ENCODE data around the gene CSNK2B. TPM values are rescaled to one million over a fixed set of nuclear protein-coding genes. Genes with fewer than 3 reads are reported as not detected.

Gene CSNK2B
- total RNA-seq, 2 donors from 2014 or later = 208 to 209 TPM

Other genes with a start within 250 kb of the CSNK2B start
- 10 to 100 TPM; 18.7 to 22.3 TPM for gene MICB, start 167.9 kb upstream of the CSNK2B start, total RNA-seq
- gene MCCD1, start 137.1 kb upstream of the CSNK2B start, total RNA-seq = not detected
- gene DDX39B, start 124.1 kb upstream of the CSNK2B start, total RNA-seq = 100 to 1,000 TPM; 567 to 644 TPM
- gene ATP6V1G2, start 119.5 kb upstream of the CSNK2B start, total RNA-seq = 1 to 10 TPM; 4.1 to 5.6 TPM
- gene NFKBIL1, start 118.5 kb upstream of the CSNK2B start, total RNA-seq = 10 to 100 TPM; 28.0 to 36.6 TPM
- gene LTA, start 93.8 kb upstream of the CSNK2B start, total RNA-seq = 100 to 1,000 TPM in 1 of 2 donors, 10 to 100 TPM in 1; 77.2 to 110 TPM
- 10 to 100 TPM; 30.7 to 57.8 TPM for gene TNF, start 90.5 kb upstream of the CSNK2B start, total RNA-seq
- gene LTB, start 83.7 kb upstream of the CSNK2B start, total RNA-seq = 10 to 100 TPM; 43.4 to 61.8 TPM
- 10 to 100 TPM; 24.6 to 27.0 TPM for gene LST1, start 79.8 kb upstream of the CSNK2B start, total RNA-seq
- gene NCR3, start 73.1 kb upstream of the CSNK2B start, total RNA-seq = 10 to 100 TPM; 15.0 to 24.7 TPM
- gene AIF1, start 50.8 kb upstream of the CSNK2B start, total RNA-seq = 10 to 100 TPM; 68.7 to 98.1 TPM
- gene PRRC2A, start 45.4 kb upstream of the CSNK2B start, total RNA-seq = 100 to 1,000 TPM; 260 to 285 TPM
- 100 to 1,000 TPM; 265 to 272 TPM for gene BAG6, start 13.4 kb upstream of the CSNK2B start, total RNA-seq
- gene APOM, start 10.2 kb upstream of the CSNK2B start, total RNA-seq = 1 to 10 TPM; 5.0 to 6.0 TPM
- 10 to 100 TPM; 21.1 to 22.5 TPM for gene C6orf47, start 5.3 kb upstream of the CSNK2B start, total RNA-seq
- gene GPANK1, start 1.1 kb upstream of the CSNK2B start, total RNA-seq = 10 to 100 TPM; 30.3 to 37.7 TPM
- gene LY6G5B, start 3.9 kb downstream of the CSNK2B start, total RNA-seq = 10 to 100 TPM; 21.3 to 26.9 TPM
- 1 to 10 TPM; 2.3 to 6.9 TPM for gene LY6G5C, start 15.0 kb downstream of the CSNK2B start, total RNA-seq
- 10 to 100 TPM; 48.9 TPM for gene ABHD16A, start 37.2 kb downstream of the CSNK2B start, total RNA-seq
- gene LY6G6F, start 40.8 kb downstream of the CSNK2B start, total RNA-seq = not detected
- not detected for gene LY6G6D, start 49.3 kb downstream of the CSNK2B start, total RNA-seq
- under 1 TPM; 0.25 to 0.67 TPM for gene LY6G6C, start 55.7 kb downstream of the CSNK2B start, total RNA-seq
- gene MPIG6B, start 57.3 kb downstream of the CSNK2B start, total RNA-seq = under 1 TPM in 1 of 2 donors, not detected in 1; 0.10 TPM
- gene DDAH2, start 63.2 kb downstream of the CSNK2B start, total RNA-seq = 10 to 100 TPM; 19.0 to 19.6 TPM
- gene CLIC1, start 70.5 kb downstream of the CSNK2B start, total RNA-seq = 100 to 1,000 TPM; 253 to 318 TPM
- 10 to 100 TPM; 84.9 to 98.4 TPM for gene MSH5, start 73.9 kb downstream of the CSNK2B start, total RNA-seq
- 10 to 100 TPM; 15.7 to 18.0 TPM for gene SAPCD1, start 96.6 kb downstream of the CSNK2B start, total RNA-seq
- gene VWA7, start 111.2 kb downstream of the CSNK2B start, total RNA-seq = 1 to 10 TPM; 3.3 to 3.4 TPM
- gene VARS1, start 129.7 kb downstream of the CSNK2B start, total RNA-seq = 100 to 1,000 TPM in 1 of 2 donors, 10 to 100 TPM in 1; 91.3 to 101 TPM
- gene LSM2, start 140.9 kb downstream of the CSNK2B start, total RNA-seq = 100 to 1,000 TPM; 122 to 123 TPM
- gene HSPA1L, start 149.2 kb downstream of the CSNK2B start, total RNA-seq = 1 to 10 TPM; 2.9 to 3.1 TPM
- gene HSPA1A, start 149.5 kb downstream of the CSNK2B start, total RNA-seq = 10 to 100 TPM; 16.5 to 37.6 TPM
- gene HSPA1B, start 161.7 kb downstream of the CSNK2B start, total RNA-seq = 10 to 100 TPM; 31.6 to 44.9 TPM
- gene NEU1, start 196.7 kb downstream of the CSNK2B start, total RNA-seq = 10 to 100 TPM; 24.0 to 27.1 TPM
- gene SLC44A4, start 212.9 kb downstream of the CSNK2B start, total RNA-seq = under 1 TPM; 0.22 to 0.23 TPM
- 10 to 100 TPM; 49.2 to 64.7 TPM for gene EHMT2, start 231.6 kb downstream of the CSNK2B start, total RNA-seq
- 1 to 10 TPM in 1 of 2 donors, under 1 TPM in 1; 0.88 to 1.9 TPM for gene ZBTB12, start 236.0 kb downstream of the CSNK2B start, total RNA-seq

All from activated T-cell treated with anti-CD3 and anti-CD28 coated beads, Interleukin-2, amount 50 U/mL, for 72 hours (primary cell).